HCT116 (cell line): Measurements from ENCODE around the gene NRP1. TPM values are rescaled to one million over a fixed set of nuclear protein-coding genes. Genes with fewer than 3 reads are reported as not detected.

Experiments
- ATAC-seq: fragments of 200-7000 bp; cut with Tn5 transposase; 2 replicates; pipeline ENCODE4 v1.9.1; 2020; ENCODE audit warnings: mild to moderate bottlenecking, moderate library complexity
- BruUV-seq: library from RNA; stranded (reverse); fragments of 400-500 nt; replicated peaks from 2 replicates; lab custom pipeline; 2021; lab: Mats Ljungman, UMichigan
- CTCF ChIA-PET: fragments of 300-600 bp; sonication (Branson Sonifier 250); formaldehyde crosslinking; loops from one replicate; lab custom pipeline; 2021; ENCODE audit warnings: antibody characterized with exemption; lab: Charles Lee
- POLR2A ChIA-PET: fragments of 300-600, 350-600 bp; sonication (Branson Sonifier 250); formaldehyde crosslinking; loops from one replicate; lab custom pipeline; 2021; ENCODE audit warnings: antibody characterized with exemption; lab: Charles Lee
- RAD21 ChIA-PET, 2 experiments: fragments of 300-600 bp; sonication (Branson Sonifier 250); formaldehyde crosslinking; loops; one replicate each; lab custom pipeline; 2023; ENCODE audit warnings: low total read pairs in 2 of 2; ENCODE audit not compliant: uncharacterized antibody in 2 of 2, unreplicated experiment in 2 of 2, low non-redundant PET in 1 of 2; lab: Charles Lee
- DNase-seq: peaks from one replicate; pipeline ENCODE4 v3.0.0-alpha.2; 2010; ENCODE audit warnings: low read depth, low spot score
- H2AFZ ChIP-seq: fragments of 200-600 bp; shearing (Covaris generic), sonication (generic); 2 replicates; pipeline ENCODE4 v1.6.1; 2017; ENCODE audit warnings: low read depth, mixed run types, mixed read lengths, antibody characterized with exemption, low read length; ENCODE audit not compliant: poor library complexity, severe bottlenecking
- H3K27ac ChIP-seq: 2 replicates; pipeline ENCODE4 v1.5.1; 2012; ENCODE audit warnings: low read depth, low read length
- H3K27me3 ChIP-seq: fragments of 200-600 bp; sonication (generic); 2 replicates; pipeline ENCODE4 v1.6.1; 2016; ENCODE audit warnings: mixed run types, low read length, mixed read lengths; ENCODE audit not compliant: insufficient read depth
- H3K36me3 ChIP-seq, 2 experiments: fragments of 200-500 bp in 1 of 2; fragments of 200-600 bp in 1 of 2; sonication (Bioruptor generic) in 1 of 2; sonication (generic) in 1 of 2; 2 replicates each; pipeline versions ENCODE4 v1.5.1 to v1.6.1; 2014 to 2016; ENCODE audit warnings: low read length in 2 of 2, inconsistent platforms in 1 of 2, mixed read lengths in 1 of 2, mixed run types in 1 of 2; ENCODE audit not compliant: insufficient read depth in 2 of 2, control insufficient read depth in 1 of 2
- H3K4me1 ChIP-seq, 2 experiments: fragments of 200-600 bp in 1 of 2; sonication (generic) in 1 of 2; 2 replicates each; pipeline versions ENCODE4 v1.5.1 to v1.6.1; 2012 to 2017; ENCODE audit warnings: low read length in 2 of 2, inconsistent platforms in 1 of 2, mild to moderate bottlenecking in 1 of 2, mixed read lengths in 1 of 2, mixed run types in 1 of 2, moderate library complexity in 1 of 2; ENCODE audit not compliant: insufficient read depth in 2 of 2, control insufficient read depth in 1 of 2
- H3K4me2 ChIP-seq: fragments of 200-600 bp; sonication (generic); 2 replicates; pipeline ENCODE4 v1.6.1; 2017; ENCODE audit warnings: mixed run types, low read length, mixed read lengths
- H3K4me3 ChIP-seq, 2 experiments: fragments of 200-600 bp in 1 of 2; sonication (generic) in 1 of 2; replicated peaks in 1 of 2; 2 replicates each; pipeline ENCODE4 v1.5.1; 2011 to 2016; ENCODE audit warnings: low read length in 2 of 2, control low read depth in 1 of 2, low read depth in 1 of 2, mild to moderate bottlenecking in 1 of 2, mixed read lengths in 1 of 2, mixed run types in 1 of 2
- H3K79me2 ChIP-seq: fragments of 200-600 bp; sonication (generic); 2 replicates; pipeline ENCODE4 v1.6.1; 2017; ENCODE audit warnings: mild to moderate bottlenecking, mixed run types, low read length, moderate library complexity, mixed read lengths; ENCODE audit not compliant: insufficient read depth
- H3K9ac ChIP-seq: fragments of 200-600 bp; sonication (generic); 2 replicates; pipeline ENCODE4 v1.6.1; 2016; ENCODE audit warnings: low read length, mixed read lengths
- H3K9me2 ChIP-seq: fragments of 200-600 bp; sonication (generic), shearing (Covaris generic); 2 replicates; pipeline ENCODE4 v1.6.1; 2017; ENCODE audit warnings: mixed run types, mild to moderate bottlenecking, moderate library complexity; ENCODE audit not compliant: insufficient read depth
- H3K9me3 ChIP-seq, 2 experiments: fragments of 200-500 bp in 1 of 2; fragments of 200-600 bp in 1 of 2; sonication (Bioruptor generic) in 1 of 2; sonication (generic) in 1 of 2; 2 replicates each; pipeline ENCODE4 v1.6.1; 2014 to 2017; ENCODE audit warnings: low read length in 2 of 2, mixed read lengths in 2 of 2, inconsistent platforms in 1 of 2, low read depth in 1 of 2, mild to moderate bottlenecking in 1 of 2, mixed run types in 1 of 2, moderate library complexity in 1 of 2; ENCODE audit not compliant: control insufficient read depth in 1 of 2, insufficient read depth in 1 of 2
- H4K20me1 ChIP-seq: fragments of 200-600 bp; sonication (generic), shearing (Covaris generic); 2 replicates; pipeline ENCODE4 v1.6.1; 2017; ENCODE audit warnings: mixed run types, mild to moderate bottlenecking, moderate library complexity; ENCODE audit not compliant: insufficient read depth
- CBX3 ChIP-seq: IDR thresholded peaks from 2 replicates; pipeline ENCODE4 v1.6.1; 2012; ENCODE audit warnings: low read depth
- CEBPB ChIP-seq: IDR thresholded peaks from 2 replicates; pipeline ENCODE4 v1.6.1; 2012; ENCODE audit warnings: low read depth
- EGR1 ChIP-seq: IDR thresholded peaks from 2 replicates; pipeline ENCODE4 v1.6.1; 2012; ENCODE audit warnings: low read depth
- ELF1 ChIP-seq: IDR thresholded peaks from 2 replicates; pipeline ENCODE4 v1.6.1; 2012; ENCODE audit warnings: low read depth, borderline replicate concordance
- EZH2 ChIP-seq: fragments of 200-600 bp; sonication (generic); IDR thresholded peaks from 2 replicates; pipeline ENCODE4 v1.6.1; 2017; ENCODE audit warnings: antibody characterized with exemption, mixed run types
- EZH2phosphoT487 ChIP-seq: fragments of 200-600 bp; IDR thresholded peaks from 2 replicates; pipeline ENCODE4 v1.6.1; 2018; ENCODE audit warnings: antibody characterized with exemption, borderline replicate concordance
- FOSL1 ChIP-seq: IDR thresholded peaks from 2 replicates; pipeline ENCODE4 v1.6.1; 2012; ENCODE audit warnings: low read depth
- JUND ChIP-seq: IDR thresholded peaks from 2 replicates; pipeline ENCODE4 v1.6.1; 2012
- MAX ChIP-seq: IDR thresholded peaks from 2 replicates; pipeline ENCODE4 v1.6.1; 2012
- POLR2A ChIP-seq: IDR thresholded peaks from 2 replicates; pipeline ENCODE4 v1.7.0; 2011; ENCODE audit warnings: borderline replicate concordance; ENCODE audit not compliant: insufficient read depth, insufficient read length; ENCODE audit errors: extremely low read depth
- SIN3A ChIP-seq: IDR thresholded peaks from 2 replicates; pipeline ENCODE4 v1.6.1; 2012; ENCODE audit warnings: low read depth
- SP1 ChIP-seq: IDR thresholded peaks from 2 replicates; pipeline ENCODE4 v1.6.1; 2012; ENCODE audit warnings: low read depth
- SRF ChIP-seq: IDR thresholded peaks from 2 replicates; pipeline ENCODE4 v1.6.1; 2012; ENCODE audit warnings: low read depth
- TCF7L2 ChIP-seq: IDR thresholded peaks from 2 replicates; pipeline ENCODE4 v1.7.0; 2011; ENCODE audit warnings: borderline replicate concordance, inconsistent platforms; ENCODE audit not compliant: insufficient read depth, insufficient read length; ENCODE audit errors: extremely low read depth
- YY1 ChIP-seq: IDR thresholded peaks from 2 replicates; pipeline ENCODE4 v1.6.1; 2011; ENCODE audit warnings: low read length, low read depth, moderate library complexity, mild to moderate bottlenecking; ENCODE audit not compliant: insufficient replicate concordance; ENCODE audit errors: extremely low read depth
- ZFX ChIP-seq: fragments of 450-650 bp; IDR thresholded peaks from 2 replicates; pipeline ENCODE4 v1.6.1; 2017
- intact Hi-C: fragments of 100-400 bp; cut with micrococcal nuclease; formaldehyde crosslinking; loops from 2 replicates; pipeline ENCODE4 v1.10.0; 2022
- total RNA-seq: library from RNA; stranded (reverse); gene quantifications from one replicate; pipeline ENCODE4 v1.2.1, GENCODE V29; 2021; ENCODE audit not compliant: unreplicated experiment
- TF ChIP-seq, protein P1 (sequence below): IDR thresholded peaks from 2 replicates; pipeline ENCODE4 v1.6.1; 2012; ENCODE audit warnings: low read depth
- TF ChIP-seq, protein P2 (sequence below): IDR thresholded peaks from 2 replicates; pipeline ENCODE4 v1.6.1; 2011; ENCODE audit warnings: mild to moderate bottlenecking, low read length, moderate library complexity; ENCODE audit not compliant: insufficient replicate concordance; ENCODE audit errors: extremely low read depth

Gene NRP1
- total RNA-seq, 1 experiment from 2014 or later = 3.8 TPM

DNA sequence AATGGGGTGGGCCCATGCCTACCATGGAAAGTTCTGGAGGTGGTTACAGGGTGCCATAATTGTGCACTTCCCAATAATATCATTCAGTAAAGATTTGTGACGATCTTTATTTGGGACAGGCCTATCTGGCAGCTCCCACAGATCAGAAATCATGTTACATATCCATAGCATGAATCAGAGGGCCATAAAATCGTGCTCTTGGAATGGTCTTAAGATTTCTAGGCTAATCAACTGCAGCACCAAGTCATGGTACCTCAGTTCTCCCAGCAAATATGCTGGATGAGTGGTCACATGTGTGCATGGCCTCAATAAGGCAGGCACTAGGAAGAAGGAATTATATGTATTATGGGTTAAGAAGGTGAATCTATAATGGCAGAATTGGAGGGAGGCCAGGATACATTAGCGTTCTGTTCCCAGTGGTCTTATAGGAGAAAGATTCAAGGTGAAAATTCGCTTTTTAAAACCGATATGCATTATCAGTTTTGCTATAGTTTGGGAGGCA lies 134.7 kb downstream of the NRP1 start:
- TF ChIP-seq EGR1 (no peak), POLR2A (no peak), SRF (no peak), EZH2 (no peak), YY1 (no peak), CEBPB (no peak), ZFX (no peak), EZH2phosphoT487 (no peak), TCF7L2 (no peak)
- no peak for DNase-seq
- no peak overlapping the region for H3K27ac ChIP-seq
- intact Hi-C loops = loop anchor here (10.0 kb wide), 1 partner anchor 125 kb away; no protein-coding TSS in a partner anchor
- no peak overlapping the region for H3K4me3 ChIP-seq
- no peaks in the 10 kb centered on the region for H3K79me2 ChIP-seq
- no TSS peak for BruUV-seq
- H4K20me1 ChIP-seq = no peaks in the 10 kb centered on the region
- ChIA-PET CTCF (no interaction called here), RAD21 (no interaction called here), POLR2A (no interaction called here)
- no peak overlapping the region for H3K4me2 ChIP-seq
- H3K9me2 ChIP-seq = no peaks in the 10 kb centered on the region
- no peak overlapping the region for H2AFZ ChIP-seq
- no peaks in the 10 kb centered on the region for H3K4me1 ChIP-seq
- no peaks in the 10 kb centered on the region for H3K36me3 ChIP-seq
- no peak overlapping the region for H3K9ac ChIP-seq
- no peaks in the 10 kb centered on the region for H3K27me3 ChIP-seq
- H3K9me3 ChIP-seq = no peaks in the 10 kb centered on the region
- no peak for ATAC-seq

GRCh38 chr10:33198610-33199009 lies 135.9 kb downstream of the NRP1 start:
- H2AFZ ChIP-seq = no peak overlapping the region
- no peaks in the 10 kb centered on the region for H3K79me2 ChIP-seq
- H3K4me3 ChIP-seq = no peak overlapping the region
- no peak overlapping the region for H3K4me2 ChIP-seq
- no peaks in the 10 kb centered on the region for H4K20me1 ChIP-seq
- no peaks in the 10 kb centered on the region for H3K9me3 ChIP-seq
- intact Hi-C loops = loop anchor here (10.0 kb wide), 1 partner anchor 126 kb away; no protein-coding TSS in a partner anchor
- H3K9me2 ChIP-seq = no peaks in the 10 kb centered on the region
- DNase-seq = no peak
- RAD21 ChIA-PET = no interaction called here
- H3K9ac ChIP-seq = no peak overlapping the region
- ATAC-seq = no peak
- H3K27me3 ChIP-seq = no peaks in the 10 kb centered on the region
- POLR2A ChIA-PET = no interaction called here
- no peaks in the 10 kb centered on the region for H3K4me1 ChIP-seq
- no TSS peak for BruUV-seq
- no peak overlapping the region for H3K27ac ChIP-seq
- H3K36me3 ChIP-seq = no peaks in the 10 kb centered on the region
- CTCF ChIA-PET = no interaction called here
- TF ChIP-seq MAX (no peak), SIN3A (no peak), ZFX (no peak), SP1 (no peak), SRF (no peak), JUND (no peak), FOSL1 (no peak), YY1 (no peak), ELF1 (no peak), CBX3 (no peak)
- TF ChIP-seq, protein P1, sequence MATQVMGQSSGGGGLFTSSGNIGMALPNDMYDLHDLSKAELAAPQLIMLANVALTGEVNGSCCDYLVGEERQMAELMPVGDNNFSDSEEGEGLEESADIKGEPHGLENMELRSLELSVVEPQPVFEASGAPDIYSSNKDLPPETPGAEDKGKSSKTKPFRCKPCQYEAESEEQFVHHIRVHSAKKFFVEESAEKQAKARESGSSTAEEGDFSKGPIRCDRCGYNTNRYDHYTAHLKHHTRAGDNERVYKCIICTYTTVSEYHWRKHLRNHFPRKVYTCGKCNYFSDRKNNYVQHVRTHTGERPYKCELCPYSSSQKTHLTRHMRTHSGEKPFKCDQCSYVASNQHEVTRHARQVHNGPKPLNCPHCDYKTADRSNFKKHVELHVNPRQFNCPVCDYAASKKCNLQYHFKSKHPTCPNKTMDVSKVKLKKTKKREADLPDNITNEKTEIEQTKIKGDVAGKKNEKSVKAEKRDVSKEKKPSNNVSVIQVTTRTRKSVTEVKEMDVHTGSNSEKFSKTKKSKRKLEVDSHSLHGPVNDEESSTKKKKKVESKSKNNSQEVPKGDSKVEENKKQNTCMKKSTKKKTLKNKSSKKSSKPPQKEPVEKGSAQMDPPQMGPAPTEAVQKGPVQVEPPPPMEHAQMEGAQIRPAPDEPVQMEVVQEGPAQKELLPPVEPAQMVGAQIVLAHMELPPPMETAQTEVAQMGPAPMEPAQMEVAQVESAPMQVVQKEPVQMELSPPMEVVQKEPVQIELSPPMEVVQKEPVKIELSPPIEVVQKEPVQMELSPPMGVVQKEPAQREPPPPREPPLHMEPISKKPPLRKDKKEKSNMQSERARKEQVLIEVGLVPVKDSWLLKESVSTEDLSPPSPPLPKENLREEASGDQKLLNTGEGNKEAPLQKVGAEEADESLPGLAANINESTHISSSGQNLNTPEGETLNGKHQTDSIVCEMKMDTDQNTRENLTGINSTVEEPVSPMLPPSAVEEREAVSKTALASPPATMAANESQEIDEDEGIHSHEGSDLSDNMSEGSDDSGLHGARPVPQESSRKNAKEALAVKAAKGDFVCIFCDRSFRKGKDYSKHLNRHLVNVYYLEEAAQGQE = no peak
- TF ChIP-seq, protein P2, sequence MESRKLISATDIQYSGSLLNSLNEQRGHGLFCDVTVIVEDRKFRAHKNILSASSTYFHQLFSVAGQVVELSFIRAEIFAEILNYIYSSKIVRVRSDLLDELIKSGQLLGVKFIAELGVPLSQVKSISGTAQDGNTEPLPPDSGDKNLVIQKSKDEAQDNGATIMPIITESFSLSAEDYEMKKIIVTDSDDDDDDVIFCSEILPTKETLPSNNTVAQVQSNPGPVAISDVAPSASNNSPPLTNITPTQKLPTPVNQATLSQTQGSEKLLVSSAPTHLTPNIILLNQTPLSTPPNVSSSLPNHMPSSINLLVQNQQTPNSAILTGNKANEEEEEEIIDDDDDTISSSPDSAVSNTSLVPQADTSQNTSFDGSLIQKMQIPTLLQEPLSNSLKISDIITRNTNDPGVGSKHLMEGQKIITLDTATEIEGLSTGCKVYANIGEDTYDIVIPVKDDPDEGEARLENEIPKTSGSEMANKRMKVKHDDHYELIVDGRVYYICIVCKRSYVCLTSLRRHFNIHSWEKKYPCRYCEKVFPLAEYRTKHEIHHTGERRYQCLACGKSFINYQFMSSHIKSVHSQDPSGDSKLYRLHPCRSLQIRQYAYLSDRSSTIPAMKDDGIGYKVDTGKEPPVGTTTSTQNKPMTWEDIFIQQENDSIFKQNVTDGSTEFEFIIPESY = no peak
